Ascending aorta (tissue), 2 donors: ENCODE data around the gene POLR1D. TPM values are rescaled to one million over a fixed set of nuclear protein-coding genes. Genes with fewer than 3 reads are reported as not detected.

ENCODE experiments used
- DNase-seq, 2 donors: peaks; one replicate each; pipeline ENCODE4 v3.0.0-alpha.2; 2019; ENCODE audit warnings: low spot score in 2 of 2
- H3K27ac ChIP-seq, 2 donors: fragments of 200-600 bp; sonication (generic); one replicate each; pipeline ENCODE4 v1.5.1; 2016 to 2017; ENCODE audit warnings: mild to moderate bottlenecking in 1 of 2
- H3K27me3 ChIP-seq: fragments of 200-600 bp; sonication (generic); one replicate; pipeline ENCODE4 v1.5.1; 2017
- H3K36me3 ChIP-seq, 2 donors: fragments of 200-600 bp; sonication (generic); one replicate each; pipeline ENCODE4 v1.5.1; 2016
- H3K4me1 ChIP-seq, 2 donors: fragments of 200-600 bp; sonication (generic); one replicate each; pipeline ENCODE4 v1.5.1; 2016 to 2017; ENCODE audit warnings: mild to moderate bottlenecking in 1 of 2
- H3K4me3 ChIP-seq, 2 donors: fragments of 200-600 bp; sonication (generic); one replicate each; pipeline ENCODE4 v1.5.1; 2016 to 2017; ENCODE audit warnings: mild to moderate bottlenecking in 1 of 2
- H3K9me3 ChIP-seq, 2 donors: fragments of 200-600 bp; sonication (generic); one replicate each; pipeline ENCODE4 v1.5.1; 2016
- intact Hi-C: fragments of 100-400 bp; cut with DNase I; formaldehyde crosslinking; loops from one replicate; pipeline ENCODE4 v1.15.1; 2023
- total RNA-seq: library from RNA; depleted of rRNA; stranded (reverse); fragments of >200 nt; gene quantifications from one replicate; pipeline ENCODE4 v1.1.0, GENCODE V29; 2016
- TF ChIP-seq, protein P1 (sequence below), 3 experiments: fragments of 200-600 bp in 2 of 3; fragments of 450-650 bp in 1 of 3; sonication (generic) in 2 of 3; IDR thresholded peaks; one replicate each; pipeline ENCODE4 v1.5.1; 2016 to 2019; ENCODE audit warnings: antibody characterized with exemption in 3 of 3, mild to moderate bottlenecking in 1 of 3, moderate library complexity in 1 of 3

Gene POLR1D
- total RNA-seq, 1 donor from 2014 or later = 91.2 TPM

- Histone ChIP-seq H3K4me3 (no peak overlapping the region), H3K27ac (peak overlapping the region in 1 of 2 donors; percentile 70), H3K4me1 (peaks cover 4 to 6% of the 10 kb centered on the region in 2 donors), H3K9me3 (no peaks in the 10 kb centered on the region), H3K27me3 (no peaks in the 10 kb centered on the region), H3K36me3 (no peaks in the 10 kb centered on the region)
- TF ChIP-seq, protein P1, sequence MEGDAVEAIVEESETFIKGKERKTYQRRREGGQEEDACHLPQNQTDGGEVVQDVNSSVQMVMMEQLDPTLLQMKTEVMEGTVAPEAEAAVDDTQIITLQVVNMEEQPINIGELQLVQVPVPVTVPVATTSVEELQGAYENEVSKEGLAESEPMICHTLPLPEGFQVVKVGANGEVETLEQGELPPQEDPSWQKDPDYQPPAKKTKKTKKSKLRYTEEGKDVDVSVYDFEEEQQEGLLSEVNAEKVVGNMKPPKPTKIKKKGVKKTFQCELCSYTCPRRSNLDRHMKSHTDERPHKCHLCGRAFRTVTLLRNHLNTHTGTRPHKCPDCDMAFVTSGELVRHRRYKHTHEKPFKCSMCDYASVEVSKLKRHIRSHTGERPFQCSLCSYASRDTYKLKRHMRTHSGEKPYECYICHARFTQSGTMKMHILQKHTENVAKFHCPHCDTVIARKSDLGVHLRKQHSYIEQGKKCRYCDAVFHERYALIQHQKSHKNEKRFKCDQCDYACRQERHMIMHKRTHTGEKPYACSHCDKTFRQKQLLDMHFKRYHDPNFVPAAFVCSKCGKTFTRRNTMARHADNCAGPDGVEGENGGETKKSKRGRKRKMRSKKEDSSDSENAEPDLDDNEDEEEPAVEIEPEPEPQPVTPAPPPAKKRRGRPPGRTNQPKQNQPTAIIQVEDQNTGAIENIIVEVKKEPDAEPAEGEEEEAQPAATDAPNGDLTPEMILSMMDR (IDR thresholded peaks at IDR 0.05) = no peak
- DNase-seq = no peak
- intact Hi-C loops = no loop called here
Observed at GRCh38 chr13:27638001-27638400, 16.3 kb downstream of the POLR1D start.

DNA sequence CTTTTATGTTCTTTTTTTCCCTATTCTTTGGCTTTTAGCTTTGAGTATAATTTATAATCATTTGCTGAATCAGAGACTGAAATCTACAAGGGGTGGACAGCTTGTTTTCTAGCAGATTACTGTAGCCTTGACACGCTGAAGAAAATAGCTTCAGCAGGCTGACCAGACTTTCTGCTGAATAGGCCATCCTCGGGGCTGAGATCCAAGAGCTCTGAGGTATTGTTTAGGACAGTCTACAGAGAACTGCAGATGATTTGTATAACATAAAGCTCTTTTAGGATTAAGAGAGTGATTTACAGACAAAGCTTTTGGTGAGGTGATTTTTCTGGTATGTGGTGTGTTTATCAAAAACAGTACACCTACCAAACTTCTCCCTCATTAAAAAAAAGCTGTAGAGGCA lies 16.8 kb downstream of the POLR1D start:
- Histone ChIP-seq H3K4me3 (no peak overlapping the region), H3K4me1 (peaks cover 4 to 6% of the 10 kb centered on the region in 2 donors), H3K27ac (peak overlapping the region in 1 of 2 donors; percentile 70), H3K27me3 (no peaks in the 10 kb centered on the region), H3K9me3 (no peaks in the 10 kb centered on the region), H3K36me3 (no peaks in the 10 kb centered on the region)
- TF ChIP-seq, protein P1 (IDR thresholded peaks at IDR 0.05) = no peak
- intact Hi-C loops = no loop called here
- no peak for DNase-seq

GRCh38 chr13:27639186-27639585 lies 17.5 kb downstream of the POLR1D start:
- H3K27ac ChIP-seq = peak overlapping the region; percentile 15 to 70
- intact Hi-C loops = no loop called here

GRCh38 chr13:27641711-27642502 lies 20.2 kb downstream of the POLR1D start:
- Histone ChIP-seq H3K4me3 (no peak overlapping the region), H3K27me3 (no peaks in the 10 kb centered on the region), H3K9me3 (no peaks in the 10 kb centered on the region), H3K4me1 (peaks cover 4 to 6% of the 10 kb centered on the region in 2 donors), H3K27ac (no peak overlapping the region), H3K36me3 (no peaks in the 10 kb centered on the region)
- TF ChIP-seq, protein P1 (IDR thresholded peaks at IDR 0.05) = no peak
- DNase-seq = no peak
- intact Hi-C loops = no loop called here

More at GRCh38 chr13:27639186-27639585, 17.5 kb downstream of the POLR1D start:
- H3K36me3 ChIP-seq = no peaks in the 10 kb centered on the region
- H3K9me3 ChIP-seq = no peaks in the 10 kb centered on the region
- TF ChIP-seq, protein P1 (IDR thresholded peaks at IDR 0.05) = no peak
- no peak overlapping the region for H3K4me3 ChIP-seq
- peaks cover 4 to 6% of the 10 kb centered on the region in 2 donors for H3K4me1 ChIP-seq
- H3K27me3 ChIP-seq = no peaks in the 10 kb centered on the region
- DNase-seq = no peak

GRCh38 chr13:27643334-27644132 lies 21.8 kb downstream of the POLR1D start:
- Histone ChIP-seq H3K4me1 (peaks cover 3 to 4% of the 10 kb centered on the region in 2 donors), H3K27ac (no peak overlapping the region), H3K4me3 (no peak overlapping the region), H3K9me3 (no peaks in the 10 kb centered on the region), H3K36me3 (peaks cover 0 to 3% of the 10 kb centered on the region in 2 donors), H3K27me3 (no peaks in the 10 kb centered on the region)
- TF ChIP-seq, protein P1 (IDR thresholded peaks at IDR 0.05) = no peak
- intact Hi-C loops = no loop called here
- no peak for DNase-seq
